HS-27A (cell line): ENCODE measurements around the gene TSPAN9.

Experiments
- DNase-seq: peaks from one replicate; pipeline ENCODE4 v3.0.0-alpha.2; 2012; ENCODE audit warnings: low read depth, missing footprints

The TSPAN9 gene

GRCh38 chr12:3316776-3317480 lies 239.7 kb downstream of the TSPAN9 start:
- no peak for DNase-seq

- DNase-seq: no peak
Observed at GRCh38 chr12:3317481-3317815, 240.3 kb downstream of the TSPAN9 start.

DNA sequence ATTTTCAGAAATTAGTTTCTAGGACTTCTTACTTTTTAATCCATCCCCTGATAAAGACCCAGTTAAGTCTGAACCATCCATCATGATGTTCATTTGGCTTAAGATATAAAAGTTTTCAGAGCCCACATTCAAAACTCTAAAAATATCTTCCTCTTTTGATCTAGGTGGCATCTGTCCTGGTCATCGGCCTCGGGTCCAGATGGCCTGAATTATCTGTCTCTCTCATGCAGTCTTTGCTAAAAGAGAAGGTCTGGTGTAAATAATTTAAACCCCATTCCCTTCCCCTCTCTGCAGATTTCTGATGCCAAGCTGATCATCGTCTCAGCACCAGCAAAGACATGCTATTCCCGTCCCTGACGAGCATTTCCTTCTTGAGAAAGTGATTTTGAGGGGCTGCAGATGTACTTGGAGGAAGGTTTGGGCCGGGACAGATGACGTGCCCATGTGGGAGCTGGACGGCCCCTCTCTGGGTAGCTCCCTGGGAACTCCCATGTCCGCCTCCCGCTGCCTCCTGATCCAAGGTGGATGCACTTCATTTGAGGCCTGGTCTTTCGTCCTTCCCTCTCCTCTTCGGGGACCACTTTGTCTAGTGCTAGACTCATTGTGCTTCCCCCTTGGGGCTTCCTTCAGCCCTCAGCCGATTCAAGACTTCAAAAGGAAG lies 240.8 kb downstream of the TSPAN9 start:
- no peak for DNase-seq

- no peak for DNase-seq
Observed at GRCh38 chr12:3319723-3320492, 242.7 kb downstream of the TSPAN9 start.

GRCh38 chr12:3320881-3321509 lies 243.8 kb downstream of the TSPAN9 start:
- no peak for DNase-seq

- DNase-seq: no peak
Observed at GRCh38 chr12:3321881-3322280, 244.7 kb downstream of the TSPAN9 start.

DNA sequence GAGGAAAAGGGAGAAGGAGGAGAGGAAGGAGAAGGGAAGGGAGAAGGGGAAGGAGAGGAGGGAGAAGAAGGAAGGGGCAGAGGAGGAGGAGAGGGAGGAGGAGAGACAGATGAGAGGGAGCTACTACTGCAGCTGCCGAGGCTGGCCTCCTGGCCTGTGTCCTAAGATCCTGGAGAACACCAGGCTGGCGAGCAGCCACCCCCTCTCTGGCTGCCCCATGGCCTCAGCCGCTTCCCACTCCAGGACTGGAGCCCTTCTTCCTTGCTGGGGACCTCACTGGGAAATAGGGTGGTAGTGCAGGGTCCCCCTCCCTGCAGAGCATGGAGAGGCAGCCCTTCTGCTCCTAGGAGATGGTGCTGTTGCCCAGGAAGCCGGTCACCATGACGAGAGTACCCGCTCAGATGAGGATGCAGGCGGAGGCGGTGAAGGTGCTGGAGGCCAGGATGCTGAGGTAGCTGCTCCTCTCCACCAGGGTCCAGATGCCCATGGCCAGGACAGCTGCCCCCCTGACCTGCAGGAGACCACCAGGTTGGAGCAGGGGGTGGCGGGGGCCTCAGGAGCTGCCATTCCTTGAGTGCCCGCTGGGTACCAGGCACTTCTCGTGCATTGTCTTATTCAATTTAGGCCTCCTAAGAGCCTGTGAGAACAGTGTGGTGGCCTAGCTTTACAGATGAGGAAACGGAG lies 246.0 kb downstream of the TSPAN9 start:
- DNase-seq: no peak

- no peak for DNase-seq
Observed at GRCh38 chr12:3325736-3326135, 248.6 kb downstream of the TSPAN9 start.

DNA sequence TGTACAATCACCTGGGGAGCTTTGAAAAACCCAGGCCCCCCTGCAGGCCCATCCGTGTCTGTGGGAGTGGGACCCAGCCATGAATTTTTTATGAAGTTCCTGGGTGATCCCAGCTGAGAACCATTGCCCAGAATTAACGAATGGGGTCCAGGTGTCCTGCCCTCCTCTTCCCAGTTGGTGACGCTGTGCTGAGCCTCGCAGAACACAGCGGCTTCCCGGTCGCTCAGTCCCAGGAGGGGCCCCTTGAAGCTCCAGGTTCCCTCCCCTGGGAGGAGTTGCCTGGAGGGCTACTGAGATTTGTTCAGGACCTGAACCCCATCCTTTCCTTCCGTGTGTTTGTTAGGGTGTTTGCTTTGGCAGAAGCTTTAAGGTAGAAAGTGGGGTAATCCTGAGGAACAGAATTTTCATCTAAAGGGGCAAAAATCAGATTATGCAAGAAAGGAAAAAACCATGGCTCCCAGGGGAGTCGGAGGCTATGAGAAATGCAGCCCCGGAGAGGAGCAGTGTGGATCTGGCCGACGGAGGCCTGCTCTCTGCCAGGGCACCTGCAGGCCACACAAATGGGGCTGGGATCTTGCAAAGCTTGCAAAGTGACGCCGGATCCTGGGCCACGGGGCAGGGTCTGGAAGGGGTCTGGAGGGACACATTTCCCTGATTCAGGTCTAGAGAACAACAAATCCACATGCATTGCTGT lies 249.1 kb downstream of the TSPAN9 start:
- no peak for DNase-seq

DNA sequence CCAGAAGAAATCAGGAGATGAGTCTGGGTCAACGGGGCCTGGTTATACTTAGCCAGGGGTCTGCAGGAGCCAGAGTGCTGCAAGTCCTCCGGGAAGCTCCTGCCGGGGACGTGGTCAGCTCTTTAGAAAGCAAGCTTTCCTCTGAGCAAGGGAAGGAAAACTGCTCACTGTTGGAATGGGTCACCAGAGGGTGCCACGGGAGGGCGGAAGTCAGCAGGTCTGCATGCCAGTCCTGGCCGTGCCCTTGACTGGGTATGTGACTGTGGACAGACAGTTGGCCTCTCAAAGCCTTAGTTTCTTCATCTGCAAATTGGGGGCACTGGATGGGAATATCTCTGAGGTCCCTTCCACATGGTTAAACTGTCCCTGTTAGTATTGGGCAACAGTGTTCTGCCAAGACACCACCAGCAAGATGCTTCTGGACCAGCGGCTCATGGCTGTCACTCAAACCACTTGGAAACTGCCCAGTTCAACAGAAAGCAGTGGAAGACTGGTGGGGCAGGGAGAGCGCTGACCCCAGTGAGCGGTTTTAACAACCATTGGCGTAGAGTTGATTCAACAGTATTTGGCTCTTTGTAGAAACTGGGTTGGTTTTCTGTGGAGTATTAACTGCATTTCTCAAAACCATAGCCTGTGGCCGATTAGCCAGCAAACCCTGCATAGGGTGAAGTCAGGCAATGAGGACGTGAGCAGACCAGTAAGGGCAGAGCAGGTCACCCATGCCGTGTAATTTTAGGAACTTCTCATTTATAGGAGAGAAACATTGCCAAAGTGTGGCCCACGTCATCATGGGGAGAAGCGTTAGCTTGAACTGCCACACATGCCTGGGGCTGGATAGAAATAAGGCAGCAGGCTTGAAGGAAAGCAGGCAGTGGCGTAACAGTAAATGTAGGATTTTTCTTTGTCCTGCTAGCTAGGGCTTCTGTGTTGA lies 249.9 kb downstream of the TSPAN9 start:
- DNase-seq: no peak

GRCh38 chr12:3328081-3328480 lies 250.9 kb downstream of the TSPAN9 start:
- DNase-seq: no peak

DNA sequence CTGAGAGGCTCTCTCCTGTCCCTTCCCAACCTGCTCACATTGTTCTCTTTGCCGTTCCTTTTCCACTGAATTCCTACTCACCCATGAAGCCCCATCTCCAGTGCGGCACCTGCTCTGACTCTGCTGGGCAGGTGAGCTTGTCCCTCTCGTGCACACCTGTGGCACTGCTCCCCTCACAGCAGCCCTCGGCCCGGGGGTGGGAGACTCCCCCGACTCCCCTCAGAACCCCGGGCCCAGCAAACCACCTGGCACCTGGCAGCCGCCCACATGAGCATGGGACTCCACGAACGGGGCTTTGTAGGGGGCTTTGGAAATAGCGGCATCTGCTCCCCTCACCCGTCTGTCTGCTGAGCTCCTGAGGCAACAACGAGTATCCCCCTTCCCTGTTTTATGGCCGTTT lies 251.4 kb downstream of the TSPAN9 start:
- no peak for DNase-seq

GRCh38 chr12:3329361-3329760 lies 252.2 kb downstream of the TSPAN9 start:
- DNase-seq: no peak

- DNase-seq: no peak
Observed at GRCh38 chr12:3330976-3331510, 253.9 kb downstream of the TSPAN9 start.

- no peak for DNase-seq
Observed at GRCh38 chr12:3332188-3332587, 255.0 kb downstream of the TSPAN9 start.

DNA sequence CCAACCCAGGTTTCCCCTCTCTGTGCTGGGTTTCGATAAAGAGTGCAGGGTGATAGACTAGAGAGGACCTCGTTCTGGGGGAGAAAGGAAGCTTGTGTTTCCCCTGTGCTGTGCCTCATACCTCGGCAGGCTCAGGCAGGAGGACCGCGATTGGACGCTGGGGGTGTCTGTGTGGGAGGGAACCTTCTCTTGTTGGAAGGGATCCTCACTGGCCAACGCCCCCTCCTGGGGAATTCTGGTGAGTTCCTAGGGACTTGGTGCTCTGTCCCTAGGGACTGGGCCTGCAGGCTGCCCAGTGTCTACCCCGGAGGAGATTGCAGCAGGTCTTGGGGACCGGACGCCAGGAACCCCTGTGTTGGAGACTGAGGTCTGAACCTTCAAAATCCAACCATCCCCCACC lies 256.4 kb downstream of the TSPAN9 start:
- no peak for DNase-seq

- no peak for DNase-seq
Observed at GRCh38 chr12:3333991-3334391, 256.8 kb downstream of the TSPAN9 start.

DNA sequence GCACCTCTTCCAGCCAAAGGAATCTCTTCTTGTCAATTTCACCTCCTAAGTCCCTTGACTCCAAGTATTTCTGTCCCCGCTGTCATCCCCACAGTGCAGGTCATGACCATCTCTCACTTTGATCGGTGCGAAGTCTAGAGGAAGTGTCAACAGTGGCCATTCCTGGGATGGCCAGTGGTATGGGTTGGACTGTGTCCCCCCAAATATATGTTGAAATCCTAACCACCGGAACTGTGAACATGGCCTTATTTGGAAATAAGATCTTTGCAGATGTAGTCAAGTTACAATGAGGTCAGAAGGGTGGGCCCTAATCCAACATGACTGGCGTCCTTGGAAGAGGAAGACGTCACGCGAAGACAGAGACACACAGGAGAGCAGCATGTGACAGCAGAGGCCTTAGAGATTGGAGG lies 257.9 kb downstream of the TSPAN9 start:
- DNase-seq: no peak
